HG02973 (cell line): ENCODE measurements around the gene HOXA13.

Source experiments
- ATAC-seq: cut with Tn5 transposase; IDR thresholded peaks from one replicate; pipeline ENCODE4 v1.9.1; 2021; ENCODE audit warnings: moderate library complexity; ENCODE audit not compliant: unreplicated experiment

The HOXA13 gene

DNA sequence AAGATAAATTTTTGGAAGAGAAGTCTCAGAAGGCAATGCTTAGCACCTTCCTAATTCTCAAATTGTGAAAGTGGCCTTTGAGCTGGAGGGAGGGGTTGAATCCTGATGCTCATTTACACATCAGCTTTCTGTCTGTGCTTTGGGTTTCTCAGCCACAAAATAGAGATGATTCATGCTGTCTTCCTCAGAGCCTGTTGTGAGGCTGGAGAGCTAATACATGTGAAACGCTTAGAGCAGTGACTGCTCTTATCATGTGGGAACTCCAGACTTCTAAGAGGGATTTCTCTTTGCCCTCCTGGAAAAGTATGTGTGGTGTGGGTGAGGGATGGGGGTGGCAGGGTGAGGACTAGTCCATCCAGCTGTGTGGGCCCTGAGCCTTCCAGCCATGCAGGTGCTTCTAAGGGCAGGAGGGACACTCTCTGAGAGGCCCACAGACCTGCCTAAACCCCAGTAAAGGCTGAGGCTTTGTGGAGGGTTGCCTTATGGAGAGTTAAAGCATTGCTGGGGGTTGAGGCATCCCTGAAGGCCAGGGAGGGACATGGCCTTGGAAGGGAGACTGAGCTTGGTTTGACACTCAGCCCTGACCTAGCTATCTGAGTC is 37.9 kb upstream of the HOXA13 start:
- ATAC-seq: no peak

DNA sequence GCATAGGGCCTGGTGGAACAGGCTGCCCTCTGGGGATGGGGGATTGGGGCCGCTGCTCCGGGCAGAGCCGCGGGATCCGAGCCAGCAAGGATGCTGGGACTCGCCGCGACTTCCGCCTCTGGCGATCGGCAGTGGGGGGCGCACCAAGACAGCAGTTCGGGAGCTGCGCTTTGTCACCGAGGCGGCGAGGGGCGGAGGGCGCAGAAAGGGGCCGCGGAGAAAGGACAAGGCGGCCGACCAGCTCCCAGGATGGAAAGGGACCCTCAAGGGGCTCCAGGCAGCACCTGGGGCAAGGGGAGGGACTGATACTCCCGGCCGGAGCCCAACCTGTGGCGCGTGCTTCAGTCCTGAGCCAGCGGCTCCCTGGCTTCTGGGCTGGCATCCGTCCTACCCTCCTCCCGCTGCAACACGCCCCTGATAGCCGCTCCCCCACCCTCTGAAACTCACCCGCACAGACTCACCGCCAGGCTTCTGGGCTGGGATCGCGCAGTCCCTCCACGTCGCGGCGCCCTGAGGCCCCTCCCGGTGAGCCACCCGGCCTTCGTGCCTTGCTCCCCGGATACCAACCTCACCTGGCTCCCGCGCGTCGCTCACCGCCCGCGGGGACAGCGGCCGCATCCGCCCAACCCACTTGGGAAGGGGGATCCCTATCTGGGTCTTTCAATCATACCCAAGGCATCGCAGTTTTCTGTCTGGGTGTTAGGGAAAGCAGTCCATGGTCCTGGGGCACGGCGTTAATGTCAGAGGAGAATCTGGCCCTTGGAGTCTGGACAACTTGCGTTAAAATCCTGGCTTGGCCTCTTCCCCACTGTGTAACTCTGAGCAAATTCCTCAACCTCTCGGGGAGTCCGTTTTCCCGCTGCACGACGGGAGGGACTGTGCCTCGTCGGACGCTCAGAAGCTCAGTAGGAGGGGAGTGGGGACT is 35.8 kb upstream of the HOXA13 start:
- no peak for ATAC-seq

GRCh38 chr7:27229448-27229847 is 29.6 kb upstream of the HOXA13 start:
- ATAC-seq: no peak

GRCh38 chr7:27224983-27225934 is 25.4 kb upstream of the HOXA13 start:
- ATAC-seq: no peak

GRCh38 chr7:27223941-27224575 is 24.2 kb upstream of the HOXA13 start:
- no peak for ATAC-seq

DNA sequence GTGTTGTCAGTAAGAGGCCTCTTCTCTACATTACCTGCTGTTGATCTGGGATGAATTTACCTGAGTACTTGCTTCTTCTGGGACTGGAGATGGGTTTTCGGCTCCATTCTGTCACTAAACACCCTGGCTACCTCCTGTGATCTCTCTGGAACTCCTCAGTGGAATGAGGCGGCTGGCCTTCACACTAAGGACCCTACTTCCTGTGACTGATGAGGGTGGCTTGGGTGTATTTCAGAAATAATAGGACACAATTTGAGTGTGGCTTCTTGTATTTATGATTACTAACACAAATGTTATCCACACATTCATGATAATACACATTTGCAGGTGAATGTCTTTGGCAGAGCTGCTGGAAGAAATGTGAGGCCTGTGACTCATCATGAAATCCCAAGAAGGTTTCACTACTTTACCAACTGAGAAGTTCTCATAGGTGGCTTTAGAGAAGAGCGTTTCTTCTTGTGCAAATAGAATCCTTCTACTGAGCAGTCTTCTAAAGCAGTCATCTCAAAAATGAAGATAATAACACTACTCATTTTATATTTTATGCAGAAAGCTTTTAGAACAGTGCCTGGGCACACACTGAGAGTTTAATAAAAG is 21.4 kb upstream of the HOXA13 start:
- no peak for ATAC-seq

DNA sequence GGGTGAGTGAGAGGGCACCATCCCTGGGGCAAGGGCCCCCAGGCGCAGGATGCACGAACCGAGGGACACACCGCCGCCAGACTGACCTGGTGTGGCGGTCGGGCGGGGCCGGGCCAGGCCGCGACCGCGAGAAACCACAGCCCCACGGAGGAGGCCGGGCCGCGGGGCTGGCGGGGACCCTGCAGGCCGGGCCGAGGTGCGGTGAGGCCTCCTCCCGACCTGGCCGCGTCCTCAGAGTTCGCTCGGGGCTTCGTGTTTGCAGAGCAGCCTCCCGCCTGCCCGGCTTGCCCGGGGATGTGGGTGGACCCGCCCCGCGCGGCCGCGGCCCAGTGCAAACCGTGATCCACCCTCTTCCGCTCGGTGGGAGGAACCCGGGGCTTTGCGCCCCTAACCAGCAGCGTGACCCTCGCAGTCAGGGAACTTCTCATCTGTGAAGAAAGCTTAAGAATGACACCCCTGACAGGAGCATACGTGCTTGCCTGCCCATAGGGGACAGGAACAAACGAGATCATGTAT is 20.6 kb upstream of the HOXA13 start:
- ATAC-seq: no peak

- no peak for ATAC-seq
Measured at GRCh38 chr7:27219821-27220220, 19.9 kb upstream of the HOXA13 start.

DNA sequence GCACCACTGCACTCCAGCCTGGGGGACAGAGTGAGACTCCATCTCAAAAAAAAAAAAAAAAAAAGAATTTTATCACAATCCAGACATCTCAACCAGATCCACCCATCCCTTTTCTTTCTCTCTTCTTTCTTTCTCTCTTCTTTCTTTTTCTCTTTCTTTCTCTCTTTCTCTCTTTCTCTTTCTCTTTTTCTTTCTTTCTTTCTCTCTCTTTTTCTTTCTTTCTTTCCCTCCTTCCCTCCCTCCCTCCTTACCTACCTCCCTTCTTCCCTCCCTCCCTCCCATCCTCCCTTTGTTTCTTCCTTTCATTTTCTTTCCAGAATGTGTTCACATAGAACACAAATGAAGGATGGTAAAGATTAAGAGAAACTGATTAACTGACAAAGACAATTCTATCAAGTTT is 18.1 kb upstream of the HOXA13 start:
- ATAC-seq: no peak

DNA sequence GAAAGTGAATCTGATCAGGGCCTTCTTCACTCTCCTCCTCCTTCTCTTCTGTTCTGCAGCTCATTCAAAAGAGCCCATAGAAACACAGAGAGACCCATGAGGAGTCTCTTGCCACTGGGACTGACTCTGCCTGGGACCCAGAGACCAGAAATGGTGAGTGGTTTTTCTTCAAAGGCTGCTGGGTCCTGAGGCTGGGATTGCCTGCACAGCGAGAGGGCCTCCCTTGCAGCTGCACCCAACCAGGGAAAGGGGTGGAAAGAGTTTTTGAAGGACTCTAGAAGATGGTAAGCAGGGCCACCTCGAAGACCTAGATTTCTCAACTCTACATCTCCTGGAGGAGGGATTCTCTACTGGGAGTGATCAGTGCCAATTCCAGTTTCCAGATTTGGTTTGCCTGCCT is 15.5 kb upstream of the HOXA13 start:
- ATAC-seq: no peak

DNA sequence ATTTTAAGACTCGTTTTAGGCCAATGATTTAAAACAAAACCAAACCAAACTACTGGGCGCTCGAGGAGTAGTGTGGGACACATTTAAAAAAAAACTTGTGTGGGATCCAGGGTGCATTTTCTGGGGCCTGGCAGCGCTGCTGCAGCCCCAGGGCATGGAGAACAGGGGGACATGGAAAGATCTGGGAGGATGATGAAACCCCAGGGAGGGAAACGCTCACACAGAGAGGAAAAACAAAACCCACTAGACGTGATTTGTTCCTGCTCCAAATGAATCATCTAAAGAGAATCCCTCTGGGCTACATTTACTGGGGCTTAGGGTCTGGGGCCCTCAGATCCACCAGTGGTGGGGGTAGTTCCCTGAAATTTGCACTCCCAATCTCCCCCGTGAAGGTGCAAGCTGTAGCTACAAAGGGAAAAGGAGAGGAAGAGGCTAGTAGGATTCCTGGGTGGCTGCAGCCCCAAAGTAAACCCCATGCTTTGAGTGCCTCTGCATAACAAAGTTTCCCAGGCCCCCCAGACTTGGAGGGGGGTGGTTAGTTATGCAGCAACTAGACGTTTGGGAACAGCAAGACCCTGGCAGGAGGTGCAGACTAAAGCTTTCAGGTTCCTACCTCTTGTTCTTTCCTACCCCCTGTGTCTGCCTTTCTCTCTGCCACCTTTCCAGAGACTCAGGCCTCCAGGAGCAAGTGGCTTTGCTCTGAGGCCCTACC is 14.5 kb upstream of the HOXA13 start:
- ATAC-seq: no peak

- ATAC-seq: no peak
Measured at GRCh38 chr7:27213433-27214238, 13.7 kb upstream of the HOXA13 start.

- ATAC-seq: no peak
Measured at GRCh38 chr7:27212497-27213432, 12.9 kb upstream of the HOXA13 start.

DNA sequence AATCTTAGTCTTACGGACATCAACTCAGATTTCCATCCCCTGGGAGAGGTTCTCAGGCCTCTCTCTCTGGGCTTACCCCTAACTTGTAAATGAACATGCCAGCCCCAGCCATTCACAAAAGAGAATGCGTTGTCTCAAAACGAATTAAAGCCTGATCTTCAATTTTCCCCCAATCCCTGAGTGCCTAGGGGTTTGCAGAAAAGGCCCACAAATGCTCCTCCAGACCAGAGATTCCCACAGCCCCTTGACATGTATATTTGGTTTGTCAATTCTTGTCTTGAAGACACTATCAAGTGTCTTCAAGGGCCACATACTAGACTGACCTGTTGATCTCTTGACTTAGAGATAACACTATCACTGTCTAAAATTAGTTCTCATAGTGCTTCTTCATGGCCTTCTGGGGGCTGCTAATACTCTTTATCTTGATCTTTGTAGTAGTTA is 11.9 kb upstream of the HOXA13 start:
- ATAC-seq: no peak

- no peak for ATAC-seq
Measured at GRCh38 chr7:27211084-27211446, 11.2 kb upstream of the HOXA13 start.

- ATAC-seq: no peak
Measured at GRCh38 chr7:27210441-27211083, 10.7 kb upstream of the HOXA13 start.

DNA sequence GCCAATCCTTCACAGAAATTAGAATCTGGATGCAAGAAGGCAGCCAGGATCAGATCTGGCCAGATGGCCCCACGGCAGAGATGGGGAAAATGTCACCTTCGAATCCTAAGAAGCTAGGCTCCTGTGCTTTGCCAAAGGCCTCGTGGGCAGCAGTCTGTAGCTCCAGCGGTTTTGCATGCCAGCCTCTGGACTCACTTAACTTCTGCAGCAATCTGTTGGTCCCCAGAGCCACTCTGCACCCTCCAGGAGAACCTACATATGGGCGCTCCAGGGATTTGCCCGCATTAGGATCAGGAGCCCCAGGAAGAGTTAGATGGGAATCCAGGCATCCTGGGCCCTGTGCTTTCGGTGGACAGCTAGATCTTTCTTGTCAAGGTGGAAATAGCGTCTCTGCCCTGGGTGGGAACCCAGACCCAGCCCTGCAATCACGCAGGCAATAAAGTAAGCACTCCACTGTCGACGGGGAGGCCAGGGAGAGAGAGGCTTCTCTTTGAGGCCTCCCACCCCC is 10.1 kb upstream of the HOXA13 start:
- no peak for ATAC-seq
